ENCODE measurements around the gene VCAM1.

DNA sequence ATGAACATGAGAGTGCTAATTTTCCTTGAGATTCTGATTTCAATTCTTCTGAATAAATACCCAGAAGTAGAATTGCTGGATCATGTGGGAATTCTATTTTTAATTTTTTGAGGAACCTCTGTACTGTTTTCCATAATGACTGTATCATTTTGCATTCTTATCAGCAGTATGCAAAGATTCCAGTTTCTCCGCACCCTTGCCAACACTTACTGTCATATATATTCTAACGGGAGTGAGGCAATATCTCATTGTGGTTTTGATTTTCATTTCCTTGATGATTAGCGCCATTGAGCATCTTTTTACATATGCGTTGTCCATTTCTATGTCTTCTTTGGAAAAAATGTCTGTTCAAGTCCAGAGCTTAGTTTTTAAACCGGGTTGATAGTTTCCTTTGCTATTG lies 33.2 kb downstream of the VCAM1 start:
- TF ChIP-seq, protein P1, sequence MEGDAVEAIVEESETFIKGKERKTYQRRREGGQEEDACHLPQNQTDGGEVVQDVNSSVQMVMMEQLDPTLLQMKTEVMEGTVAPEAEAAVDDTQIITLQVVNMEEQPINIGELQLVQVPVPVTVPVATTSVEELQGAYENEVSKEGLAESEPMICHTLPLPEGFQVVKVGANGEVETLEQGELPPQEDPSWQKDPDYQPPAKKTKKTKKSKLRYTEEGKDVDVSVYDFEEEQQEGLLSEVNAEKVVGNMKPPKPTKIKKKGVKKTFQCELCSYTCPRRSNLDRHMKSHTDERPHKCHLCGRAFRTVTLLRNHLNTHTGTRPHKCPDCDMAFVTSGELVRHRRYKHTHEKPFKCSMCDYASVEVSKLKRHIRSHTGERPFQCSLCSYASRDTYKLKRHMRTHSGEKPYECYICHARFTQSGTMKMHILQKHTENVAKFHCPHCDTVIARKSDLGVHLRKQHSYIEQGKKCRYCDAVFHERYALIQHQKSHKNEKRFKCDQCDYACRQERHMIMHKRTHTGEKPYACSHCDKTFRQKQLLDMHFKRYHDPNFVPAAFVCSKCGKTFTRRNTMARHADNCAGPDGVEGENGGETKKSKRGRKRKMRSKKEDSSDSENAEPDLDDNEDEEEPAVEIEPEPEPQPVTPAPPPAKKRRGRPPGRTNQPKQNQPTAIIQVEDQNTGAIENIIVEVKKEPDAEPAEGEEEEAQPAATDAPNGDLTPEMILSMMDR (IDR thresholded peaks at IDR 0.05 in 8 of 11, conservative IDR thresholded peaks at IDR 0.05 in 3 of 11) = no peak
- no peak for TF ChIP-seq POLR2AphosphoS5 (IDR thresholded peaks at IDR 0.05)
- TF ChIP-seq POLR2A (IDR thresholded peaks at IDR 0.05) = no peak

Measured in spleen (tissue), 7 donors.